Bronchial smooth muscle cell (primary cell): ENCODE results near the gene PTGER2. TPM values are rescaled to one million over a fixed set of nuclear protein-coding genes. Genes with fewer than 3 reads are reported as not detected.

Source experiments
- total RNA-seq: library from RNA; depleted of rRNA; stranded (reverse); fragments of >200 nt; gene quantifications from 2 replicates; pipeline ENCODE4 v1.2.1, GENCODE V29; 2014

Gene PTGER2, protein sequence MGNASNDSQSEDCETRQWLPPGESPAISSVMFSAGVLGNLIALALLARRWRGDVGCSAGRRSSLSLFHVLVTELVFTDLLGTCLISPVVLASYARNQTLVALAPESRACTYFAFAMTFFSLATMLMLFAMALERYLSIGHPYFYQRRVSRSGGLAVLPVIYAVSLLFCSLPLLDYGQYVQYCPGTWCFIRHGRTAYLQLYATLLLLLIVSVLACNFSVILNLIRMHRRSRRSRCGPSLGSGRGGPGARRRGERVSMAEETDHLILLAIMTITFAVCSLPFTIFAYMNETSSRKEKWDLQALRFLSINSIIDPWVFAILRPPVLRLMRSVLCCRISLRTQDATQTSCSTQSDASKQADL
- 29.2 and 35.9 TPM in 2 replicates for total RNA-seq

DNA sequence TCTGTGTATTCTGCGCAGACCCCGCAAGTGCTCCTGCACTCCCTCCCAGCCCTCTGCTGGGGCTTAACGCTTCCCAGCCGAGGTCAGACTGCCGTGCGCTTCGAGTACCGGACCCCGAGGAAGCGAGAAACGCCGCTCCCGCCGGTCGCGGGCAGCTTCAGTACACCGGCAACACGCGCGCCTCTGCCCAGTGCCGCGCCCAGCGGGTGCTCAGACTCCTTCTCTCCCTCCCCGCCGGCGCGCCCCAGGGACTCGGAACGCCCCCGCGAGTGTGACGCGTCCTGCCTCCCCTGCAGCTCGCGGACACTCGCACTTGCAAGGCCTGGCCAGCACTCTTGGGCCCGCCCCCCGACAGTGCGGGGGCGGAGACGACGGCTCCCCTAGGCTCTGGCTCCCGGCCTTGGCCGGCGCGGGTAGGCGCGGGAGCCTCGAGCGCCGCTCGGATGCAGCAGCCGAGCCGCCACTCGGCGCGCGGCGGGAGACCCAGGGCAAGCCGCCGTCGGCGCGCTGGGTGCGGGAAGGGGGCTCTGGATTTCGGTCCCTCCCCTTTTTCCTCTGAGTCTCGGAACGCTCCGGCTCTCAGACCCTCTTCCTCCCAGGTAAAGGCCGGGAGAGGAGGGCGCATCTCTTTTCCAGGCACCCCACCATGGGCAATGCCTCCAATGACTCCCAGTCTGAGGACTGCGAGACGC, at the start of gene PTGER2:
PTGER2 (plus strand) TSS at position 410 of the 692 bp plus-strand sequence; CDS start at position 647, 237 bp downstream.

GRCh38 chr14:52267501-52268278, 46.4 kb upstream of the PTGER2 start, which contains the start of gene PTGDR:
Gene PTGDR (plus strand): TSS chr14:52267698. CDS start chr14:52267815, 117 bp downstream.

Other genes starting within 250 kb of the PTGER2 start
- gene NID2, start 245.3 kb upstream of the PTGER2 start, total RNA-seq = 110 and 166 TPM in 2 replicates
- gene PTGDR, start 46.6 kb upstream of the PTGER2 start, total RNA-seq = 0.16 and 0.17 TPM in 2 replicates
- gene TXNDC16, start 238.2 kb downstream of the PTGER2 start, total RNA-seq = 2.0 and 3.0 TPM in 2 replicates
- 0.43 and 0.79 TPM in 2 replicates for gene GPR137C, start 238.5 kb downstream of the PTGER2 start, total RNA-seq